DOHH2 (cell line): Measurements from ENCODE around the gene RTL9.

ENCODE experiments used
- CTCF ChIP-seq: fragments of 200-600 bp; sonication (generic); IDR thresholded peaks from one replicate; pipeline ENCODE4 v1.5.1; 2014; ENCODE audit warnings: antibody characterized with exemption, mild to moderate bottlenecking, low read depth, low read length; ENCODE audit not compliant: poor library complexity, severe bottlenecking
- EZH2phosphoT487 ChIP-seq: fragments of 200-600 bp; sonication (generic); IDR thresholded peaks from 2 replicates; pipeline ENCODE4 v1.6.1; 2017; ENCODE audit warnings: borderline replicate concordance, mild to moderate bottlenecking, antibody characterized with exemption, low read length, moderate library complexity, mixed read lengths

GRCh38 chrX:110358548-110358947, at the start of gene RTL9:
- no peak for TF ChIP-seq CTCF
- no peak for TF ChIP-seq EZH2phosphoT487
